Esophagus muscularis mucosa (tissue), 4 donors: Measurements from ENCODE around the gene TRUB2. TPM values are rescaled to one million over a fixed set of nuclear protein-coding genes. Genes with fewer than 3 reads are reported as not detected.
A peak's percentile ranks its signal among the peaks of the same experiment; 100 is the strongest.
"Not testable (repeated sequence)": the region's sequence is repeated elsewhere in the genome, so short reads cannot be mapped to it uniquely, and the experiment has no call there.

Source experiments
- DNase-seq: peaks from one replicate; pipeline ENCODE4 v3.0.0-alpha.2; 2017; ENCODE audit errors: extremely low spot score
- H3K27ac ChIP-seq, 4 donors: fragments of 200-600 bp; sonication (generic); replicated peaks in 1 of 4; 1 replicate in 3 of 4; 2 replicates in 1 of 4; pipeline ENCODE4 v1.5.1; 2016 to 2019; ENCODE audit warnings: mild to moderate bottlenecking in 1 of 4
- H3K27me3 ChIP-seq, 4 donors: fragments of 200-600 bp; sonication (generic); one replicate each; pipeline versions ENCODE4 v1.5.1 to v1.6.0; 2016 to 2019
- H3K36me3 ChIP-seq, 4 donors: fragments of 200-600 bp; sonication (generic); one replicate each; pipeline ENCODE4 v1.5.1; 2016 to 2019
- H3K4me1 ChIP-seq, 4 donors: fragments of 200-600 bp; sonication (generic); one replicate each; pipeline ENCODE4 v1.5.1; 2016 to 2019
- H3K4me3 ChIP-seq, 4 donors: fragments of 200-600 bp; sonication (generic); 1 replicate in 2 of 4; 2 replicates in 2 of 4; pipeline ENCODE4 v1.5.1; 2016 to 2019; ENCODE audit warnings: mild to moderate bottlenecking in 4 of 4, moderate library complexity in 1 of 4
- H3K9me3 ChIP-seq, 4 donors: fragments of 200-600 bp; sonication (generic); 1 replicate in 3 of 4; 2 replicates in 1 of 4; pipeline ENCODE4 v1.5.1; 2016 to 2019
- EP300 ChIP-seq: sonication (generic); formaldehyde crosslinking; IDR thresholded peaks from one replicate; pipeline ENCODE4 v1.6.1; 2017; ENCODE audit warnings: antibody characterized with exemption
- POLR2A ChIP-seq: fragments of 450-650 bp; IDR thresholded peaks from one replicate; pipeline ENCODE4 v1.6.1; 2017; ENCODE audit warnings: antibody characterized with exemption, moderate library complexity, mild to moderate bottlenecking, low read depth
- POLR2AphosphoS5 ChIP-seq, 2 donors: sonication (generic); formaldehyde crosslinking; IDR thresholded peaks; one replicate each; pipeline ENCODE4 v1.6.1; 2017; ENCODE audit warnings: antibody characterized with exemption in 2 of 2
- WGBS: methylation state at CpG from one replicate; pipeline ENCODE4 v1.1.5; 2018; 5-methylcytosine and 5-hydroxymethylcytosine counted together
- intact Hi-C: fragments of 100-400 bp; cut with DNase I; formaldehyde crosslinking; loops from one replicate; pipeline ENCODE4 v1.15.1; 2023
- total RNA-seq, 4 donors: library from RNA; depleted of rRNA; stranded (reverse); fragments of >200 nt; gene quantifications; one replicate each; pipeline versions ENCODE4 v1.1.0 to v1.2.1, GENCODE V29; 2016
- TF ChIP-seq, protein P1 (sequence below), 3 experiments: fragments of 200-600 bp in 2 of 3; fragments of 450-650 bp in 1 of 3; sonication (generic) in 2 of 3; IDR thresholded peaks; one replicate each; pipeline ENCODE4 v1.5.1; 2017 to 2019; ENCODE audit warnings: antibody characterized with exemption in 3 of 3, mild to moderate bottlenecking in 2 of 3, moderate library complexity in 1 of 3

The TRUB2 gene
- total RNA-seq, 4 donors from 2014 or later = 5.4 to 13.2 (median 9.5) TPM

DNA sequence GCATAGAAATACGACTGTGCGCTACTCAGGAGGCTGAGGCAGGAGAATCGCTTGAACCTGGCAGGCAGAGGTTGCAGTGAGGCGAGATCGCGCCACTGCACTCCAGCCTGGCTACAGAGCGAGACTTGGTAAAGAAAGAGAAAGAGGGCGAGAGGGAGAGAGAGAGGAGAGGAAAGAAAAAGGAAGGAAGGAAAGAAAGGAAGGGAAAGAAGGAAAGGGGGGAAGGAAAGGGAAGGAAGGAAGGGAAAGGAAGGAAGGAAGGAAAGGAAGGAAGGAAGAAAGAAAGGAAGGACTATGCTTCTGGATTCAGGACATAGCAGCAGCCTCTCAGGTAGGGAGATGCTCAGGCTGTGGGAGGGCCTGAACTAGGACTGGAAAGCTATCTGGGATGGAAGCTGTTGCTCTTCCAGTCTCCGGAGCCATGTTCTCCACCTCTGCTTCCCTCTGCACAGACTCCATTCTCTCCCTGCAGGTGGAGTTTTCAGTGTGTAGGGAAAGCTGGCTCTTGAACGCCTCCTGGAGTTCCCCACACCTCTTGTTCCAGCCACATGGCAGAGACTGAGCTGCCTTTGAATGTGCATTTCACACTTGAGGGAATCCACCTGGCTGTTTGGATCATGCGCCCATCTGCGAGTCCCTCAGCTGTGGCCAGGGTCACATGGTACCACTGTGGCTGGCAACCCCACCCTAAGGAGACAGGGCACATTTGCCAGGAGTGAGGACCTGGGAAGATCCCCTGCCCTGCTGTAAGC is 37.0 kb downstream of the TRUB2 start:
- H3K4me3 ChIP-seq = no peak overlapping the region
- H3K36me3 ChIP-seq = peaks cover 24 to 47% (median 41%) of the 10 kb centered on the region in 4 donors
- TF ChIP-seq POLR2AphosphoS5 (IDR thresholded peaks at IDR 0.05) (no peak), POLR2A (no peak), EP300 (no peak)
- TF ChIP-seq, protein P1, sequence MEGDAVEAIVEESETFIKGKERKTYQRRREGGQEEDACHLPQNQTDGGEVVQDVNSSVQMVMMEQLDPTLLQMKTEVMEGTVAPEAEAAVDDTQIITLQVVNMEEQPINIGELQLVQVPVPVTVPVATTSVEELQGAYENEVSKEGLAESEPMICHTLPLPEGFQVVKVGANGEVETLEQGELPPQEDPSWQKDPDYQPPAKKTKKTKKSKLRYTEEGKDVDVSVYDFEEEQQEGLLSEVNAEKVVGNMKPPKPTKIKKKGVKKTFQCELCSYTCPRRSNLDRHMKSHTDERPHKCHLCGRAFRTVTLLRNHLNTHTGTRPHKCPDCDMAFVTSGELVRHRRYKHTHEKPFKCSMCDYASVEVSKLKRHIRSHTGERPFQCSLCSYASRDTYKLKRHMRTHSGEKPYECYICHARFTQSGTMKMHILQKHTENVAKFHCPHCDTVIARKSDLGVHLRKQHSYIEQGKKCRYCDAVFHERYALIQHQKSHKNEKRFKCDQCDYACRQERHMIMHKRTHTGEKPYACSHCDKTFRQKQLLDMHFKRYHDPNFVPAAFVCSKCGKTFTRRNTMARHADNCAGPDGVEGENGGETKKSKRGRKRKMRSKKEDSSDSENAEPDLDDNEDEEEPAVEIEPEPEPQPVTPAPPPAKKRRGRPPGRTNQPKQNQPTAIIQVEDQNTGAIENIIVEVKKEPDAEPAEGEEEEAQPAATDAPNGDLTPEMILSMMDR (IDR thresholded peaks at IDR 0.05) = no peak
- no peak overlapping the region for H3K27ac ChIP-seq
- H3K9me3 ChIP-seq = no peaks in the 10 kb centered on the region
- no peak for DNase-seq
- H3K4me1 ChIP-seq = peaks cover 4 to 9% (median 6%) of the 10 kb centered on the region in 4 donors
- no peaks in the 10 kb centered on the region for H3K27me3 ChIP-seq
- 95% methylated on average over 12 of the region's 12 CpGs for WGBS
- intact Hi-C loops = no loop called here

DNA sequence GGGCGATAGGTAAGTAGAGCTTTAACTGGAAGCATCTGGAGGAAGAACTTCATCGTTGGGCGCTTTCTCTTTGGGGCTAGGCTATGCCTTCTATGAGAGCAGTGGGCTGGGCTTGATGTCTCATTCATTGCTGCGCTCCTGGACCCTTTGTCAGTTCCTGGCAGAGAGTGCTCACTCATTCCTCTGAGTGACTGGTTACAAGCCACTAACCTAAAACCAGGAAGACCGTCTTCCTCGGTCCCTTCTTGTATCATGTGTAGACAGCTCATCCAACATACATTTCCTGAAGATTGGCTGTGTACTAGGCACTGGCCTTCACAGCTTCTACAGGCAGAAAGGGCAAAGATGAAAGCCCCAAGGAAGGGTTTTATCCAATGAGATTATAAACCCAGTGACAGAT is 39.7 kb downstream of the TRUB2 start:
- intact Hi-C loops = no loop called here
- peaks cover 11 to 24% (median 17%) of the 10 kb centered on the region in 4 donors for H3K4me1 ChIP-seq
- H3K36me3 ChIP-seq = peaks cover 13 to 25% (median 23%) of the 10 kb centered on the region in 4 donors
- no peak overlapping the region for H3K27ac ChIP-seq
- H3K4me3 ChIP-seq = no peak overlapping the region
- DNase-seq = no peak
- H3K9me3 ChIP-seq = no peaks in the 10 kb centered on the region
- WGBS = 94% methylated on average over 6 of the region's 6 CpGs
- H3K27me3 ChIP-seq = no peaks in the 10 kb centered on the region
- TF ChIP-seq EP300 (no peak), POLR2AphosphoS5 (IDR thresholded peaks at IDR 0.05) (no peak), POLR2A (no peak)
- TF ChIP-seq, protein P1 (IDR thresholded peaks at IDR 0.05) = no peak

DNA sequence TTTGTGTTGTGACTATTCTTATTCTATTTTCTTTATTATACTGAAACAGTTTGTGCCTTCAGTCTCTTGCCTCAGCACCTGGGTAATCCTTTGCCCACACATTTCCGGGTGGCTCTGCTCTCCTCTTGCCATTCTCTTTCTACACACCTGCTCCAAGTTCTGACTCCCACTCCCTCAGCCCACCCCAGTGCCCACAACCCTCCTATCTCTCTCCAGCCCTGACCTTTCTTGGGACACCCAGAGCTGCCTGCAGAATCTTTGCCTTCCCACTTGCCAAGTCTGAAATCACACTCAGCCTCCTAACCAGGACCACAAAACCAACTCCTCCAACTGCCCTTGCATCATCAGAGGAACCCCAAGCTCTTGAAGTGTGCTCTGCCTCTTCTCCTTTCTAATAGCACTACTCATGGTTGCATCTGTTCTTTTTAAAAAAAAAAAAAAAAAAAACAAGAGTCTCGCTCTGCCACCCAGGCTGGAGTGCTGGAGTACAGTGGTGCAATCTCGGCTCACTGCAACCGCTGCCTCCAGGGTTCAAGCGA is 42.1 kb downstream of the TRUB2 start:
- Histone ChIP-seq H3K36me3 (peaks cover under 1 to 7% (median 2%) of the 10 kb centered on the region in 4 donors), H3K27ac (no peak overlapping the region), H3K4me1 (peaks cover 17 to 28% (median 24%) of the 10 kb centered on the region in 4 donors), H3K9me3 (no peaks in the 10 kb centered on the region), H3K27me3 (no peaks in the 10 kb centered on the region), H3K4me3 (no peak overlapping the region)
- no peak for DNase-seq
- intact Hi-C loops = no loop called here
- 94% methylated on average over 5 of the region's 5 CpGs for WGBS
- TF ChIP-seq, protein P1 (IDR thresholded peaks at IDR 0.05) = no peak
- no peak for TF ChIP-seq POLR2AphosphoS5 (IDR thresholded peaks at IDR 0.05)
- TF ChIP-seq POLR2A = no peak

DNA sequence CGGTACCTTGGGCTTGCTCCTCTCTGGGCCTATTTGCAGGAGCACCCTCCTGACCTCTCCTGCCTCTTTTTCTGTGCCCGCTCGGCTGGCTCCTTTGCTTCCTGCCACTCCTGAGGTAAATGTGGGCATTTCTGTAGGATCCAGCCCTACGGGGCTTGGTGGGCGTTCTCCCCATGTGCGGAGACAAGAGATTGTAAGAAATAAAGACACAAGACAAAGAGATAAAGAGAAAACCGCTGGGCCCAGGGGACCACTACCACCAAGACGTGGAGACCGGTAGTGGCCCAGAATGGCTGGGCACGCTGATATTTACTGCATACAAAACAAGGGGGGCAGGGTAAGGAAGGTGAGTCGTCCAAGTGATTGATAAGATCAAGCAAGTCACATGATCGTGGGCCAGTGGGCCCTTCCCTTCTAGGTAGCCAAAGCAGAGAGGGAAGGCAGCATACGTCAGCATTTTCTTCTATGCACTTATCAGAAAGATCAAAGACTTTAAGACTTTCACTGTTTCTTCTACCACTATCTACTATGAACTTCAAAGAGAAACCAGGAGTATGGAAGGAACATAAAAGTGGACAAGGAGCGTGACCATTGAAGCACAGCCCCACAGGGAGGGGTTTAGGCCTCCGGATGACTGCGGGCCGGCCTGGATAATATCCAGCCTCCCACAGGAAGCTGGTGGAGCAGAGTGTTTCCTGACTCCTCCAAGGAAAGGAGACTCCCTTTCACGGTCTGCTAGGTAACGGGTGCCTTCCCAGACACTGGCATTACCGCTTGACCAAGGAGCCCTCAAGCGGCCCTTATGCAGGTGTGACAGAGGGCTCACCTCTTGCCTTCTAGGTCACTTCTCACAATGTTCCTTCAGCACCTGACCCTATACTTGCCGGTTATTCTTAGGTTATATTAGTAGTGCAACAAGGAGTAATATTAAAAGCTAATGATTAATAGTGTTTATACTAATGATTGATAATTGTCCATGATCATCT is 42.9 kb downstream of the TRUB2 start:
- 73% methylated on average over 22 of the region's 22 CpGs for WGBS
- H3K4me1 ChIP-seq = peaks cover 25 to 36% (median 32%) of the 10 kb centered on the region in 4 donors
- intact Hi-C loops, H3K36me3 ChIP-seq, H3K27me3 ChIP-seq, DNase-seq, H3K9me3 ChIP-seq, H3K4me3 ChIP-seq: not testable (repeated sequence)
- peak overlapping the region in 1 of 4 donors; percentile 18 for H3K27ac ChIP-seq
